GM18868 (cell line): ENCODE results near the gene PADI6.

Source experiments
- ATAC-seq: cut with Tn5 transposase; IDR thresholded peaks from one replicate; pipeline ENCODE4 v1.9.1; 2021; ENCODE audit warnings: mild to moderate bottlenecking, moderate library complexity; ENCODE audit not compliant: unreplicated experiment

The PADI6 gene

GRCh38 chr1:17356387-17357026, 15.5 kb upstream of the PADI6 start:
- ATAC-seq, result no peak

DNA sequence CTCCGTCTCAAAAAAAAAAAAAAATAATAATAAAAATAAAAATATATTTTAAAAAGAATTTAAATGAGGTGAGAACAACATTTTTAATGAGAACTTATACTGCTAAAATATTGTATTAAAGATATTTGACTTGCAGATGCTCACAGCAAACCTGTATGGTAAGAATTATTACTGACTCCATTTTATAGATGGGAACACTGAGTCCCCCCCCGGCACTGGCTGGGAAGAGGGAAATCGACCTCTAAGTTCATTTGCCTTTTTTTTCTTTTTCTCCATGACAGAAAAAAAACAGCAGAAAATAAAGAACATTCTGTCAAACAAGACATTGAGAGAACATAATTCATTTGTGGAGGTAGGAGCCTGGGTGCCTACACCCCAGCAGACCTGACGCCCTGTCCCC, 13.4 kb upstream of the PADI6 start:
- ATAC-seq, result no peak

DNA sequence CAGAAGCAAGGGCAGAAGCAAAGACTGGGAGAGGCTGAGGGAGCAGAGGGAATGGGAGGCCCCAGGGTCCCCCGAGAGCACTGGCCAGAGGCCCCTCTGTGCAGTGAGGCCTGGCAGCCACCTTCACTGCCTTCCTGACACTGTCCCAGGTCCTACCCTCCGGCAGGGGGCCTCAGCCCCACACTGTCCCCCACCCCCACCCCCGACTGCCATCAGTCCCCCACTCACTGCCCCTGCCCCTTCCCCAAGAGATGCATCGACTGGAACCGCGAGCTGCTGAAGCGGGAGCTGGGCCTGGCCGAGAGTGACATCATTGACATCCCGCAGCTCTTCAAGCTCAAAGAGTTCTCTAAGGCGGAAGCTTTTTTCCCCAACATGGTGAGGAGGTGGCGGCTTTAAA, 13.0 kb upstream of the PADI6 start:
- no peak for ATAC-seq

DNA sequence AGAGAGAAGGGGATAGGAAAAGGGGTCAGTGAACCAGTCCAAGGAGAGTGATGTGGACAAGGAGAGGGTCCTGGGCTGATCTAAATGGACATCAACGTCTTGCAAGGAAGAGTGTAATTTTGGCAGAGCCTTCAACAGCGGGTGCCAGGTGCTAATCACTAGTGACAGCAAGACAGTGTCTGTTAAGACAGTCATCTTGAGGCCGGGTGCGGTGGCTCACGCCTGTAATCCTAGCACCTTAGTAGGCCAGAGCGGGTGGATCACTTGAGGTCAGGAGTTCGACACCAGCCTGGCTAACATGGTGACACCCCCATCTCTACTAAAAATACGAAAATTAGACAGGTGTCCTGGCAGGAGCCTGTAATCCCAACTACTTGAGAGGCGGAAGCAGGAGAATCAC, 12.2 kb upstream of the PADI6 start:
- no peak for ATAC-seq

GRCh38 chr1:17360272-17360956, 11.6 kb upstream of the PADI6 start:
- no peak for ATAC-seq

DNA sequence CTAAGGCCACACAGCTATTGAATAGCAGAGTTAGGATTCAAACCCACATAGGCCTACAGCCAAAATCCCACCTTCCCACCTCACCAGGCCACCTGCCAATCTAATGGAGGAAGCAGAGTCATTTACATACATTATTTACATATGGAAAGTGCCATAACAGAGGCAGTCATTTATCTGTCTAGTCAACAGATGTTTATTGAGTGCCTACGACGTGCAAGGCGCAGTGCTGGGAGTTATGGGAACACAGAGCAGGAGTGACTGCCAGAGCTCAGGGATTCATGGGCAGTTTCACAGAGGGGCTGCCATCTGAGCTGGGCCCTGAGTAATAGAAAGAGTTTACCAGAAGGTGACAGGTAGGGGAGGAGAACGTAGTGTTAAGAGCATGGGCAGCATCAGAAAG, 10.3 kb upstream of the PADI6 start:
- no peak for ATAC-seq

DNA sequence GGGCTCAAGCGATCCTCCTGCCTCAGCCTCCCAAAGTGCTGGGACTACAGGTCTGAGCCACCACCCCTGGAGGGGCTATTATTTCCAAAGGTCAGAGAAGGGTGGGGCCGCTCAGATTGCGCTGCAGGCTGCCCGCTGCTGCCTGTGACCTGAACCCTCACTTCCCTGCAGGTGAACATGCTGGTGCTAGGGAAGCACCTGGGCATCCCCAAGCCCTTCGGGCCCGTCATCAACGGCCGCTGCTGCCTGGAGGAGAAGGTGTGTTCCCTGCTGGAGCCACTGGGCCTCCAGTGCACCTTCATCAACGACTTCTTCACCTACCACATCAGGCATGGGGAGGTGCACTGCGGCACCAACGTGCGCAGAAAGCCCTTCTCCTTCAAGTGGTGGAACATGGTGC, 8.6 kb upstream of the PADI6 start:
- no peak for ATAC-seq

DNA sequence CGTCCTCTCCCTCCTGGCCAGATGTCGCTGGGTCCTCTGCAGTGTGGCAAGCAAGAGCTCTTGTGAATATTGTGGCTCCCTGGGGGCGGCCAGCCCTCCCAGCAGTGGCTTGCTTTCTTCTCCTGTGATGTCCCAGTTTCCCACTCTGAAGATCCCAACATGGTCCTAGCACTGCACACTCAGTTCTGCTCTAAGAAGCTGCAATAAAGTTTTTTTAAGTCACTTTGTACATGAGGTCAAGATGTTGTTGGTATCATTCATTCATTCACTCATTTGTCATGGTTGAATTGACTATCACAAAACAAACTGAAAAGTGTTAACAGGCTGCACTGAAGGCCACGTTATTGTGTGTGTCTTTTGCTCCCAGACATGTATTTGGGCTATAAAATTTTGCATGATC, 8.2 kb upstream of the PADI6 start:
- ATAC-seq, result no peak

DNA sequence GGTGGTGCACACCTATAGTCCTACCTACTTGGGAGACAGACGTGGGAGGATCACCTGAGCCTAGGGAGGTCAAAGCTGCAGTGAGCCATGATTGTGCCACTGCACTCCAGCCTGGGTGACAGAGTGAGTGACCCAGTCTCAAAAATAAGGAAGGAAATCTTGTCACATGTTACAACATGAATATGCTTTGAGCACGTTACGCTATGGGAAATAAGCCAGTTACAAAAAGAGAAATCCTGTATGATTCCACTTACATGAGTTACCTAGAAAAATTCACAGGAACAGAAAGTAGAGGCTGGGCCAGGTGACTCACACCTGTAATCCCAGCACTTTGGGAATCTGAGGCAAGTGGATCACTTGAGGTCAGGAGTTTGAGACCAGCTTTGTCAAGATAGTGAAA, 6.7 kb upstream of the PADI6 start:
- no peak for ATAC-seq

DNA sequence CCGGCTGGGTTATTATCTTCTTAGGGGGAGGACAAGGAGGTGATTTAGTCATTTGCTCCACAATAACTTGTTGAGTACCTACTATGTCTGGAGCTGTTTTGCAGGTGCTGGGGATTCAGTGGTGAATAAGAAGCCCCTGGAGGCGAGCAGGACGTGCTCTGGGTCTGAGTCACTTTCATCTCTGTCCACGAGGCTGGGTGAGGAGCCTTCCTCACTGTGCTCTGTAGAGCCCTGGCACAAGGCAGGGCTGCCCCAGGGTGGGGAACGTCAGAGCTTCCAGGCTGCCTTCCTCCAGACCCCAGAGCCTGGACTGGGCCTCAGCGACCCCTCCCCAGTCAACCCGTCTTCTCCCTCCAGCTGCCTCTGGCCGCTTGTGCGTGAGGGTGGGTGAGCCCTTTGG, 2.5 kb upstream of the PADI6 start:
- no peak for ATAC-seq

DNA sequence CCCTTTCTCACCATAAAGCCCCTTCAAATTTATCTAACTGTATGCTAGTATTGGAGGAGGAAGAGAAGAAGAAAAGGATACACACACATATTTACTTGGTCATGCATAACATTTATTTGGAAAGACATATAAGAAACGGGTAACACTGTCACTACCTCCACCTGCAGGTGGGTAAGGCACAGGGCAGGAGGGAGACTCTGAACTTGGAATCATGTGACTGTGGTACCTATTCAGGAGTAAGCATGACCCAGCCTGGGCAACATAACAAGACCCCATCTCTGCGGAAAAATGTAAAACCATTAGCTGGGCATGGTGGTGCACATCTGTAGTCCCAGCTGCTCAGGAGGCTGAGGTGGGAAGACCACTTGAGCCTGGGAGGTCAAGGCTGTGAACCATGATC, 1.4 kb upstream of the PADI6 start:
- ATAC-seq, result no peak

DNA sequence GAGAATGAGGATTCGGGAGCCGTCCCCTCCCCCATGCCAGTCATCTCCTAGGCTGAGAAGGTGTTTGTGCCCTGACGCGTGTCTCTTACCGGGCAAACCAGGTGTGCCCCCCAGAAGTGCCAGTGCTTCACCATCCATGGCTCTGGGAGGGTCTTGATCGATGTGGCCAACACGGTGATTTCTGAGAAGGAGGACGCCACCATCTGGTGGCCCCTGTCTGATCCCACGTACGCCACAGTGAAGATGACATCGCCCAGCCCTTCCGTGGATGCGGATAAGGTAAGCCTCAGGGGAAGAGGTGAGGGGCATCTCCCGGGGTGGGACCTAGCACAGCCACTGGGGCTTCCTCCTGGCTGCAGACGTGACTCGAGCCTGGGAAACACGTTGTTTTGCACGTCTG, 959 bp downstream of the PADI6 start:
- no peak for ATAC-seq

- no peak for ATAC-seq
Observed at GRCh38 chr1:17375651-17376050, 3.7 kb downstream of the PADI6 start.

DNA sequence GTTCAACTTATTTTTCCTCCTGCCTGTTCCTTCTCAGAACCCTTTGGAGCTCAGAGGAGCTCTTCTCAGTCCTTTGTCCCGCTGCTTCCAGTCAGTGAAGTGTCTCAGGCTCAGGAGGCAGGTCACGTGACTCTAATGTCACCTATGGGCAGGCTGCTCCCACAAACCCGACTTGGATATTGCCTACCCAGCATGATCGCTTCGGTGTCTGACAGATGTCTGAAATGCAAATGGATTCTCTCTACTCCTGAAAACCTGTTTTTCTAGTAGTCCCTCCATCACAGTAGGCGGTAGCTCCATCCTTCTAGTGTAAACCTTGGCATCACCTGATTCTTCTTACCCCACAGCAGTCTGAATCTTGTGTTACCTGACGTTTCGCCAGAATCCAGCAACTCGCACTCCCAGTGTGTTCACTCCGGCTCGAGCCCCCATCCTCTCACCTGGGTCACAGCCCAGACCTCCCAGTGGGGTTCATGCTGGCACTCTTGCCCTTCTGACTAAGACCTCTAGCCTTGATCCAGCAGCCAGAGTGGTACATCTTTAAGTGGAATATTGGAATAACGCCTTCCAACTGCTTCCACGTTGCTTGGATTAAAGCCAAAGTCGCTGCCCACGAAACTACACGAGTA, 5.4 kb downstream of the PADI6 start:
- ATAC-seq, result no peak

- ATAC-seq, result no peak
Observed at GRCh38 chr1:17381161-17381560, 9.2 kb downstream of the PADI6 start.

DNA sequence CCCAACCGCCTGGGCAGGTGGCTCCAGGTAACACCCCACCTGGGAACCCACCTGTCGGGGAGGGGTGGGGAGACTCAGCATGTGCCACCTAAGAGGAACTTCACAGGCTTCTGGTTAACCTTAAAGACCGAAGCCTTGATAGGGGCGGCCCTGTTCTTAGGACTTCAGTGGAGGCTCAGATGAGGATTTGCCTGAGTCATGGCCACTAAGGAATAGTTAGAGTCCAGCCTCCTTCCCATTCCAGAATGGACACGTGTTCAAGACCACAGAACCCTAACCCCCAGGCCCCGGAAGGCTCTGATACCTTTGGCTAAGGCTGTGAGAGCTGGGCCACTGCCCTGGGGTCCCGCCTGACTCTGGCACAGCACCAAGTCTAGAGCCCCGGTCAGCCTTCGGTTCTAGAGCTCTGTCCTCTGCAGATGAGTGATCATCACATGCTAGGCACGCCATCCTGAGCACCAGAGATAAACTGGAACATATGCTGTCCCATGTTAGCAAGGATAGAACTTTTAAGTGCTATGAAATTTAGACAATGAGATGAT, 20.3 kb downstream of the PADI6 start:
- ATAC-seq, result no peak

- ATAC-seq, result no peak
Observed at GRCh38 chr1:17393230-17393629, 21.2 kb downstream of the PADI6 start.

DNA sequence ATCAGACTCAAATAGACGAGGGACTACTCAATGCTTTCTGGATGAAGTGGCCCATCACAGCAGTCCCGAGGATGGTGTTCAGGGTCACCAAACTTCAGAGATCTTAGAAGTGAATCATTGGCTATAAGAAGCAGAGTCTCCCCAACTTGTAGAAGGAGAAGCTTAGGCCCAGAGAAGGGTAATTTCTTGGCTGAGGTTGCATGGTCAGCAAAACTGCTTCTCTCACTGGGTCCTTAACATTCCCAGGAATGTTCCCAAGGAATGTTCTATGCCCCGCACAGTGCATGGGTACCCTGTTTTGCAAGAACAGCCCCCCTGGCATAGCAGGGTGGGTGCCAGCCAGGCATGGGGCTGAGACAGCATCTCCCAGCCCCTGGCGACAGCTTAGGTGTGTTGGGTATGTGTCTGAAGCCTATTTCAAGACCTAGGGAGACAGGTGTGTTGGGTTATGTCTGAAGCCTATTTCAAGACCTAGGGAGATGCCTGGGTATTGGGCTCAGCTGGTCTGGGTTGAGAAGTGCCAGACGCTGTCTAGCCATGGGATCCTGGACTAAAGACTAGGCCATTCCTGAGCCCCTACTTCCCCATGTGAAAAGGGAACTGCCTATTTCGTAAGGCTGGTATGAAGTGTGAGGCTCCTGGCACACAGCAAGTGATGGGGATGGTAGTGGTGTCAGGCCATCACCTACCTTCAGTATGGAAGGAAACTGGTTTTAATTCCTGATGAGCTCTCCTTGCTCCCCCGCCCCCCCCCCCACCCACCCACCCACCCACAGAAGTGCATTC, 26.1 kb downstream of the PADI6 start:
- no peak for ATAC-seq

- no peak for ATAC-seq
Observed at GRCh38 chr1:17400725-17401341, 28.8 kb downstream of the PADI6 start.

DNA sequence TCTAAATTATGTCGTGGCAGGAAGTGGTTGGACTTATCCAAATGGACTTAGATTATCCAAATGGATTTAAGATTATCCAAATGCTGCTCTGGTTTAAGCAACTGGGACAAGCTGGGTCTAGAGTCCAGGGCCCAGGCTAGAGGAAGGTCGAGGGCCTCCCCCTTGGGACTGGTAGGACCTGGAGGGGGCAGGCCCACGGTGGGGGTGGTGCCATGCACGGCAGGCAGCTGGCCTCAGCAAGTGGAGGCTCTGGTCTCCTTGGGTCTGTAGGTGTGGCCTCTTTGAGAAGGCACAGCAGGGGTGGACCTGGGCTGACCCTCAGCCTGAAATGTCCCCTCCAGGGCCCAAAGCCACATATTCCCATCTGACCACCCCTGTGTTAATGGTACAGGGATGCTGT, 29.8 kb downstream of the PADI6 start:
- no peak for ATAC-seq

DNA sequence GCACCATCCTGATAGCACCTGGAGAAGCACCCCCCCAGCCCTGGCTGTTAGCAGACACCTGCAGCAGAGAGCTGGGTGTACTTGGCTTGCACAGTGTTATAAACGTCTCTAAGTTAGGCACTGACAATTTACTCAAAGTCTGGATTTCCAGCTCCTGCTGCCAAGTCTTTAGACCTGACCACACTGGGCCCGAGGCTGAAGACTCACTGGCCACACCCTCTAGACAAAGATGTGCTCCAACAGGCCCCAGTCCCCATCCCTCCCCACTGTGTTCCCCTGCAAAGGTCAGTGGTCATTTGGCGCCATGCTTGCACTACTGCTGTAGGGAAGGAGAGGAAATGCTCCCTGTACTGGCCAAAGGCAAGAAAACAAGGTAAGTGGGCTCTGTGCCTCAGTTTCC, 31.1 kb downstream of the PADI6 start:
- no peak for ATAC-seq
